ENCODE results near the gene MRRF. TPM values are rescaled to one million over a fixed set of nuclear protein-coding genes. Genes with fewer than 3 reads are reported as not detected.
"Not testable (repeated sequence)": the region's sequence is repeated elsewhere in the genome, so short reads cannot be mapped to it uniquely, and the experiment has no call there.

Gene MRRF
- total RNA-seq, 3 donors from 2014 or later (not counting 1 experiment from before 2014, with no cell fraction given), result 17.7 to 29.9 (median 21.3) TPM

DNA sequence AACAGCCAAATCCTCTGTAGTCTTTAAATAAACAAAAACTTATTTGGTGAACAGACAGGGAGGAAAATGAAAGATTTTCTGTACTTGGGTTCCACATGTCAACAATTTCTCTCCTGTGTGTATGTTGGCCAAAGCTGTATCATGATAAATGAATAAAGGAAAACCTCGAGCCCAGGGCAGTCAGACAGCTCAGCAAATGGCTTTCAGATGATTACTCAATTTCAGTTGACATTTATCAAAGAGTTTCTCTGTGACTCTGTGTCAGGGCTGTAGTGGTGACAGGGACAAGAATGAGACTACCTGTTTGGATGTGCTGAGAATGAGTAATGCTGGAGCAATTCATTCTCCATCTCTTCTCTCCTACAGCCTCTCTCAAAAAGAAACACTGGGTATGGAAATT is 60.4 kb downstream of the MRRF start:
- Histone ChIP-seq H3K4me3 (ENCODE audit: low read length) (no peak overlapping the region), H3K27me3 (ENCODE audit: control insufficient read depth, insufficient read depth, low read length) (no peaks in the 10 kb centered on the region), H3K4me1 (ENCODE audit: control insufficient read depth, insufficient read depth, low read length) (no peaks in the 10 kb centered on the region), H3K9me3 (ENCODE audit: control insufficient read depth, insufficient read depth, low read length) (no peaks in the 10 kb centered on the region), H3K36me3 (ENCODE audit: control insufficient read depth, insufficient read depth, low read length) (peaks cover 19% of the 10 kb centered on the region), H3K27ac (ENCODE audit: low read length) (no peak overlapping the region)
- no peaks in the 10 kb centered on the region for H3K27me3 Mint-ChIP-seq (ENCODE audit: low read depth in 2 of 2)
- no peak overlapping the region for H3K4me3 Mint-ChIP-seq
- H3K36me3 Mint-ChIP-seq, result no peaks in the 10 kb centered on the region
- no peaks in the 10 kb centered on the region for H3K4me1 Mint-ChIP-seq
- no peaks in the 10 kb centered on the region for H3K9me3 Mint-ChIP-seq
- H3K27ac Mint-ChIP-seq, result no peak overlapping the region
- DNase-seq (no peak), ATAC-seq (no peak)
- intact Hi-C loops (cut with micrococcal nuclease), result no loop called here
- 77% methylated on average over 1 of the region's 1 CpG for WGBS (ENCODE audit: insufficient coverage)
- TF ChIP-seq, protein P1, sequence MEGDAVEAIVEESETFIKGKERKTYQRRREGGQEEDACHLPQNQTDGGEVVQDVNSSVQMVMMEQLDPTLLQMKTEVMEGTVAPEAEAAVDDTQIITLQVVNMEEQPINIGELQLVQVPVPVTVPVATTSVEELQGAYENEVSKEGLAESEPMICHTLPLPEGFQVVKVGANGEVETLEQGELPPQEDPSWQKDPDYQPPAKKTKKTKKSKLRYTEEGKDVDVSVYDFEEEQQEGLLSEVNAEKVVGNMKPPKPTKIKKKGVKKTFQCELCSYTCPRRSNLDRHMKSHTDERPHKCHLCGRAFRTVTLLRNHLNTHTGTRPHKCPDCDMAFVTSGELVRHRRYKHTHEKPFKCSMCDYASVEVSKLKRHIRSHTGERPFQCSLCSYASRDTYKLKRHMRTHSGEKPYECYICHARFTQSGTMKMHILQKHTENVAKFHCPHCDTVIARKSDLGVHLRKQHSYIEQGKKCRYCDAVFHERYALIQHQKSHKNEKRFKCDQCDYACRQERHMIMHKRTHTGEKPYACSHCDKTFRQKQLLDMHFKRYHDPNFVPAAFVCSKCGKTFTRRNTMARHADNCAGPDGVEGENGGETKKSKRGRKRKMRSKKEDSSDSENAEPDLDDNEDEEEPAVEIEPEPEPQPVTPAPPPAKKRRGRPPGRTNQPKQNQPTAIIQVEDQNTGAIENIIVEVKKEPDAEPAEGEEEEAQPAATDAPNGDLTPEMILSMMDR (IDR thresholded peaks at IDR 0.05), result no peak

DNA sequence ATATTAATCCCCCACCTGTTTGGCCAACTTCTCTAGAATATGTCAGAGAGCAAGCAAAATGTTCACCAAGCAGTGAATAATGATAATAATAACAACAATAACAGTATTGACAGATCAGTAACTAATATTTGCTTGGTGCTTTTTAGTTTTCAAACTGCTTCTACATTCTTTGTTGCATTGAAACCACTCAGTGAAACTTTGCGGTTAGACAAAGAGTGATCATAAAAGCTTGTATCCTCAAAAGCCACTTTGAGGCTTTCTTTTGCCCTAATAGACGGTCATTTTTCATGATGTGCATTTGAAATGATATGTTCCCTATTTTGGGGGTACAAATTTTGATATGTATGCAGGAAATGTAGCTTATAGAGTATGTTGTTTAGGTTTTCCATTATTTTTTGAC is 62.5 kb downstream of the MRRF start:
- DNase-seq (no peak), ATAC-seq (no peak)
- Mint-ChIP-seq H3K27ac (no peak overlapping the region), H3K4me1 (no peaks in the 10 kb centered on the region), H3K9me3 (no peaks in the 10 kb centered on the region), H3K36me3 (no peaks in the 10 kb centered on the region), H3K27me3 (ENCODE audit: low read depth in 2 of 2) (no peaks in the 10 kb centered on the region), H3K4me3 (no peak overlapping the region)
- WGBS (ENCODE audit: insufficient coverage), result 93% methylated on average over 2 of the region's 2 CpGs
- no peaks in the 10 kb centered on the region for H3K27me3 ChIP-seq (ENCODE audit: control insufficient read depth, insufficient read depth, low read length)
- no peaks in the 10 kb centered on the region for H3K4me1 ChIP-seq (ENCODE audit: control insufficient read depth, insufficient read depth, low read length)
- no peak overlapping the region for H3K27ac ChIP-seq (ENCODE audit: low read length)
- peaks cover 19% of the 10 kb centered on the region for H3K36me3 ChIP-seq (ENCODE audit: control insufficient read depth, insufficient read depth, low read length)
- H3K4me3 ChIP-seq (ENCODE audit: low read length), result no peak overlapping the region
- TF ChIP-seq, protein P1 (IDR thresholded peaks at IDR 0.05), result no peak
- intact Hi-C loops (cut with micrococcal nuclease), result no loop called here
- H3K9me3 ChIP-seq (ENCODE audit: control insufficient read depth, insufficient read depth, low read length), result no peaks in the 10 kb centered on the region

DNA sequence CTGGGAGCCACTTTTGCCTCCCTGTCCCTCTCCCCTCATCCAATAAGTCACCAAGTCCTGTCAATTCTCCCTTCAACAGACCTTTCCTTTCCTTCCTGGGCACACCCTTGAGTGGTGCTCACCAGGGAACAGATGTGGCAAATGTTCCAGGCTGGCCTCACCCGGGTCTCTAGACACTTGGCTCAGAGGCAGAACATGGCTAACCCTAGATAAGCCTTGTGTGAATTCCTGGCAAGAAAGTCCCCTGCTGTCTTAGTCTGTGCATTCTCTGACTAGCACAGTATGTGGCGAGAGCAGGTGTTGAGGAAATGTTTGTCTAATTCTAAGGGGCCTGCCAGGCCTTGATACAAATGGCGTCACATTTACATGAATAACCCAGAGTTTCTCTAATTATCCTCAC is 64.9 kb downstream of the MRRF start:
- Mint-ChIP-seq H3K9me3 (no peaks in the 10 kb centered on the region), H3K27ac (no peak overlapping the region), H3K4me3 (no peak overlapping the region), H3K36me3 (no peaks in the 10 kb centered on the region), H3K4me1 (no peaks in the 10 kb centered on the region), H3K27me3 (ENCODE audit: low read depth in 2 of 2) (no peaks in the 10 kb centered on the region)
- 93% methylated on average over 3 of the region's 3 CpGs for WGBS (ENCODE audit: insufficient coverage)
- H3K4me3 ChIP-seq (ENCODE audit: low read length), result no peak overlapping the region
- DNase-seq (no peak), ATAC-seq (no peak)
- TF ChIP-seq, protein P1 (IDR thresholded peaks at IDR 0.05), result no peak
- no peaks in the 10 kb centered on the region for H3K27me3 ChIP-seq (ENCODE audit: control insufficient read depth, insufficient read depth, low read length)
- intact Hi-C loops (cut with micrococcal nuclease), result no loop called here
- no peak overlapping the region for H3K27ac ChIP-seq (ENCODE audit: low read length)
- no peaks in the 10 kb centered on the region for H3K4me1 ChIP-seq (ENCODE audit: control insufficient read depth, insufficient read depth, low read length)
- peaks cover 3% of the 10 kb centered on the region for H3K36me3 ChIP-seq (ENCODE audit: control insufficient read depth, insufficient read depth, low read length)
- H3K9me3 ChIP-seq (ENCODE audit: control insufficient read depth, insufficient read depth, low read length), result no peaks in the 10 kb centered on the region

DNA sequence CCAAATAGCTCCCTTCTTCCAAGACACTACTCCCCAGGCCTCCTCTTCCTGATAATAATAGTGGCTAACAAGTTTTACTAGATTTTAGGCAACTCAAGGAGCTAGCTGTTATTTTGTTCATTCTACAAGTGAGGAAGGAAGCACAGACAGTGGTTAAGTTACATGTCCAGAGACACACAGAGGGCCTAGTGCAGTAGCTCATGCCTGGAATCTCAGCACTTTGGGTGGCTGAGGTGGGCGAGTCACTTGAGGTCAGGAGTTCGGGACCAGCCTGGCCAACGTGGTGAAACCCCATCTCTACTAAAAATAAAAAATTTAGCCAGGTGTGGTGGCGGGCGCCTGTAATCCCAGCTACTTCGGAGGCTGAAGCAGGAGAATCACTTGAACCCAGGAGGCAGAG is 65.8 kb downstream of the MRRF start:
- H3K27ac Mint-ChIP-seq; H3K27me3 Mint-ChIP-seq (ENCODE audit: low read depth in 2 of 2); H3K9me3 Mint-ChIP-seq; H3K4me1 Mint-ChIP-seq; ATAC-seq; H3K36me3 ChIP-seq (ENCODE audit: control insufficient read depth, insufficient read depth, low read length); H3K27ac ChIP-seq (ENCODE audit: low read length); intact Hi-C loops (cut with micrococcal nuclease); H3K36me3 Mint-ChIP-seq; H3K4me3 ChIP-seq (ENCODE audit: low read length); H3K27me3 ChIP-seq (ENCODE audit: control insufficient read depth, insufficient read depth, low read length); H3K4me3 Mint-ChIP-seq; H3K9me3 ChIP-seq (ENCODE audit: control insufficient read depth, insufficient read depth, low read length); DNase-seq; H3K4me1 ChIP-seq (ENCODE audit: control insufficient read depth, insufficient read depth, low read length): not testable (repeated sequence)
- 88% methylated on average over 6 of the region's 6 CpGs for WGBS (ENCODE audit: insufficient coverage)

Data from natural killer cell (primary cell).